ENCODE data around the gene FSTL4. TPM values are rescaled to one million over a fixed set of nuclear protein-coding genes. Genes with fewer than 3 reads are reported as not detected.

FSTL4 gene
- total RNA-seq, 1 donor from 2014 or later, result 14.3 TPM

DNA sequence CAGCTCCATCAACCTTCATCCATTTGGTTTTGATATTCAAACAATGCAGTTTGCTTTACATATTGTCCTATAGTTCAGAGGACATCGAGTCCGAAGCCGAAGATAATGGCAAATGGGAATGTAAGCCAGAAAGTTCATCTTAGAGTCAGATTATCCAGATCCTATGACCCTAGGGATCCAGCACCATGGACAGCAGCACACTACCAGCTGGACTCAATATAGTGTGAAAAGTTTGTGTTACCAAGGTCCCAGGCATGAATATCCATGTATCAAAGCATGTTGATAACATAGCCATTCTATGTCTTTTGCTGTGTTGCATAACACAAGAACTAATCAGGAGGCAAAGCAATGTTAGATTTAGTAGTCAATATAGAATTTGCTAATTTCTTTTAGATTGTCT, 46.3 kb downstream of the FSTL4 start:
- Mint-ChIP-seq H3K9me3 (no peaks in the 10 kb centered on the region), H3K27ac (no peak overlapping the region), H3K4me3 (no peak overlapping the region), H3K36me3 (no peaks in the 10 kb centered on the region), H3K4me1 (no peaks in the 10 kb centered on the region), H3K27me3 (ENCODE audit: low read depth) (peaks cover 45% of the 10 kb centered on the region)
- TF ChIP-seq, protein P1, sequence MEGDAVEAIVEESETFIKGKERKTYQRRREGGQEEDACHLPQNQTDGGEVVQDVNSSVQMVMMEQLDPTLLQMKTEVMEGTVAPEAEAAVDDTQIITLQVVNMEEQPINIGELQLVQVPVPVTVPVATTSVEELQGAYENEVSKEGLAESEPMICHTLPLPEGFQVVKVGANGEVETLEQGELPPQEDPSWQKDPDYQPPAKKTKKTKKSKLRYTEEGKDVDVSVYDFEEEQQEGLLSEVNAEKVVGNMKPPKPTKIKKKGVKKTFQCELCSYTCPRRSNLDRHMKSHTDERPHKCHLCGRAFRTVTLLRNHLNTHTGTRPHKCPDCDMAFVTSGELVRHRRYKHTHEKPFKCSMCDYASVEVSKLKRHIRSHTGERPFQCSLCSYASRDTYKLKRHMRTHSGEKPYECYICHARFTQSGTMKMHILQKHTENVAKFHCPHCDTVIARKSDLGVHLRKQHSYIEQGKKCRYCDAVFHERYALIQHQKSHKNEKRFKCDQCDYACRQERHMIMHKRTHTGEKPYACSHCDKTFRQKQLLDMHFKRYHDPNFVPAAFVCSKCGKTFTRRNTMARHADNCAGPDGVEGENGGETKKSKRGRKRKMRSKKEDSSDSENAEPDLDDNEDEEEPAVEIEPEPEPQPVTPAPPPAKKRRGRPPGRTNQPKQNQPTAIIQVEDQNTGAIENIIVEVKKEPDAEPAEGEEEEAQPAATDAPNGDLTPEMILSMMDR (IDR thresholded peaks at IDR 0.05; ENCODE audit: unreplicated experiment), result no peak
- DNase-seq (ENCODE audit: low spot score in 2 of 2, unreplicated experiment in 2 of 2), result peak; percentile 42 to 61

DNA sequence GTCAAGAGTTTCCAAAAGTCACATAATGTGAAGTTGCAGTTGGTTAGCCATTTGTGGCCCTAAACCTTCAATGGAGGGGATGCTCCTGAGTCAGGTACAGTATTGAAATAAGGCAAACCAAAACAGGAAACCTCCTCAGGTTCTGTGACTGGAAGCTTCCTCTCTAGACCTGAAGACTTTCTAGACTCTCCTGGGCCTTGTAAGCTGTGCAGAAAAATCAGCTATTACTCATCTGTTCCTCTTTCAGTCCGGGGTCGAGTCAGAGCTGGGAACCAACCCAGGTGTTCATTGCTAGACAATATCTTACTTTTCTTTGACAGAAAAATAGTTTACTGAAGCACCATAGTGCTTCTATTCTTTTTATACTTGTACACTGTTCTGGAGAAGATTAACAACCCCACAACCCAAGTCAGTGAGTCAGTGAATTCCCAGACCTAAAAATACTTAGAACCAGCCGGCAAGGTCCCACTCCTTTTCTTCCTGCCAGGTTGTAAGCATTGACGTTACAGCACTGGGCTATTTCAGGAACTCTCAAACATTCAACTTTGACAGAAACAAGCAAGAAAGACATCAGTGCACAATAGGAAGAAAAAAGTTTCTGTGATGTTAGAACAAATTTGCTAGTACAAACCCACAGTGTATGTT, 47.3 kb downstream of the FSTL4 start:
- peaks cover 41% of the 10 kb centered on the region for H3K27me3 Mint-ChIP-seq (ENCODE audit: low read depth)
- H3K36me3 Mint-ChIP-seq, result no peaks in the 10 kb centered on the region
- H3K9me3 Mint-ChIP-seq, result no peaks in the 10 kb centered on the region
- H3K4me1 Mint-ChIP-seq, result no peaks in the 10 kb centered on the region
- no peak for DNase-seq (ENCODE audit: low spot score in 2 of 2, unreplicated experiment in 2 of 2)
- TF ChIP-seq, protein P1 (IDR thresholded peaks at IDR 0.05; ENCODE audit: unreplicated experiment), result no peak
- H3K27ac Mint-ChIP-seq, result no peak overlapping the region
- no peak overlapping the region for H3K4me3 Mint-ChIP-seq

DNA sequence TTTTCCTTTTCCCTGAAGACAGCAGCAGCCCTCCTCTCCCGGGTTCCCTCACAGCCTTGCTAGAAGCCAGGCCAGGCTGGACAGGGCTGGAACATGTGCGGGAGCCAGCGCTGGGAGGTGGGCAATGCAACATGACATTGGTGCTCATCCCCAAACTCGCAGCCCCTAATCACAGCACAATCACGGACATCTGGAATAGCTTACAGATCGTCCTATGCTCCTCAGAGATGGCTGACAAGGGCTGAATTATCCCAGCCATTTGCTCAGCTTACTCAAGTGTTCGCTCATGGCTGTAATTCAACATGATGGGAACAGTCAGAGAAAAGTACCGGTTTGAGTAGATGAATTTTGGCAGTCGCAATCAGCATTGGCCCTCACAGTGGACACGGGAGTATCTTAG, 49.8 kb downstream of the FSTL4 start:
- TF ChIP-seq, protein P1 (IDR thresholded peaks at IDR 0.05; ENCODE audit: unreplicated experiment), result no peak
- no peak for DNase-seq (ENCODE audit: low spot score in 2 of 2, unreplicated experiment in 2 of 2)
- Mint-ChIP-seq H3K27me3 (ENCODE audit: low read depth) (peaks cover 34% of the 10 kb centered on the region), H3K4me1 (peaks cover 10% of the 10 kb centered on the region), H3K9me3 (no peaks in the 10 kb centered on the region), H3K36me3 (no peaks in the 10 kb centered on the region), H3K4me3 (no peak overlapping the region), H3K27ac (no peak overlapping the region)

DNA sequence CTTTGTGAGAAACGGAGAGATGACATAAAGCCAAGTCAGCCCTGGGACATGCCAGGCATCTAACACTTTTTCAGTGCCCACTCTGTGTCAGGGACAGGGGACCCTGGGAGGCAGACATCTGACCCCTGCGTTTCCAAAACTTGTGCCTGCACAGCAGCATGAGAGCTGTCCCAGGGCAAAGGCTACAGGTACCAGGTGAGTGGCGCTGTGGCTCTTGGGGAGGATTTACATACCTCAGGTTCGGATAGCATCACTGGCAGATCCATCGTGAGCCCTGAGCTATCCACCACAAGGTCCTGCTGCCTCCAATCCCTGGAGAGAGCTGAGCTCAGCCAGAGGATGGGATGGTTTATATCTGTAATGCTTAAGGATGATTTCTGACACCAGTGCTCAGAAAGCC, 52.4 kb downstream of the FSTL4 start:
- no peaks in the 10 kb centered on the region for H3K9me3 Mint-ChIP-seq

DNA sequence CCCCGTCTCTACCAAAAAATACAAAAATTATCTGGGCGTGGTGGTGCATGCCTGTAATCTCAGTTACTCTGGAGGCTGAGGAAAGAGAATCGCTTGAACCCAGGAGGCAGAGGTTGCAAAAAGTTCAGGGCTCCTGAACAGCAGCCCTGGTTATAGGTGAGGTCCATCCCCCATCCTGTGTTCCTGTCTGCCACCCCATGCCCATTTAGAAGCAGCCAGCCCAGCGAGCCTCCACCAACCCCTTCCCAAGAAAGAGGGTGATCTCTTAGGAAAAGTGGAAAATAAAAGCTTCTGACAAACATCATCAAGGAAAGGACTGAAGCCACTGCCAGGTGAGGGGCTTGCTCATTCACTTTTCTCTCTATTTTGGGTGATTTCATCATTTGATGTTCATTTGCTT, 55.8 kb downstream of the FSTL4 start:
- Mint-ChIP-seq H3K9me3 (no peaks in the 10 kb centered on the region), H3K36me3 (no peaks in the 10 kb centered on the region), H3K27ac (no peak overlapping the region), H3K4me3 (no peak overlapping the region), H3K4me1 (peaks cover 10% of the 10 kb centered on the region), H3K27me3 (ENCODE audit: low read depth) (peaks cover 13% of the 10 kb centered on the region)
- no peak for DNase-seq (ENCODE audit: low spot score in 2 of 2, unreplicated experiment in 2 of 2)
- TF ChIP-seq, protein P1 (IDR thresholded peaks at IDR 0.05; ENCODE audit: unreplicated experiment), result no peak

More for the DNA sequence above, 52.4 kb downstream of the FSTL4 start:
- no peaks in the 10 kb centered on the region for H3K36me3 Mint-ChIP-seq
- no peak overlapping the region for H3K27ac Mint-ChIP-seq
- no peak overlapping the region for H3K4me3 Mint-ChIP-seq
- TF ChIP-seq, protein P1 (IDR thresholded peaks at IDR 0.05; ENCODE audit: unreplicated experiment), result no peak
- H3K4me1 Mint-ChIP-seq, result peaks cover 10% of the 10 kb centered on the region
- H3K27me3 Mint-ChIP-seq (ENCODE audit: low read depth), result peaks cover 30% of the 10 kb centered on the region
- DNase-seq (ENCODE audit: low spot score in 2 of 2, unreplicated experiment in 2 of 2), result no peak
